HepG2 (cell line): Measurements from ENCODE around the gene KRTAP10-4. TPM values are rescaled to one million over a fixed set of nuclear protein-coding genes. Genes with fewer than 3 reads are reported as not detected.
A peak's percentile ranks its signal among the peaks of the same experiment; 100 is the strongest.

Experiments
- ARID2 ChIP-seq: sonication (generic); formaldehyde crosslinking; IDR thresholded peaks from 2 replicates; pipeline ENCODE4 v1.8.1; 2022; ENCODE audit warnings: mild to moderate bottlenecking, missing genetic modification reagents, borderline replicate concordance
- BRCA1 ChIP-seq: sonication (generic); formaldehyde crosslinking; IDR thresholded peaks from 2 replicates; pipeline ENCODE4 v1.4.0; 2020; ENCODE audit warnings: missing genetic modification reagents
- CBX5 ChIP-seq: sonication (generic); formaldehyde crosslinking; IDR thresholded peaks from 2 replicates; pipeline ENCODE4 v1.4.0; 2020; ENCODE audit warnings: missing genetic modification reagents, borderline replicate concordance
- CHD4 ChIP-seq: fragments of 200-600 bp; sonication (generic); IDR thresholded peaks from 2 replicates; pipeline ENCODE4 v1.7.0; 2017; ENCODE audit warnings: mild to moderate bottlenecking, low read length, borderline replicate concordance
- FOXA1 ChIP-seq, 2 experiments: fragments of 450-650 bp in 1 of 2; sonication (generic) in 1 of 2; formaldehyde crosslinking in 1 of 2; IDR thresholded peaks; 2 replicates each; pipeline versions ENCODE4 v1.4.0 to v1.6.1; 2016 to 2020; ENCODE audit warnings: missing genetic modification reagents in 1 of 2
- HNRNPL ChIP-seq: fragments of 200-400 bp; formaldehyde crosslinking; IDR thresholded peaks from 2 replicates; pipeline ENCODE4 v1.6.1; 2017; ENCODE audit warnings: mild to moderate bottlenecking, low read depth, low read length
- IRX3 ChIP-seq: sonication (generic); formaldehyde crosslinking; IDR thresholded peaks from 2 replicates; pipeline ENCODE4 v1.8.1; 2023; ENCODE audit warnings: mild to moderate bottlenecking, low read depth, missing genetic modification reagents, borderline replicate concordance
- MAF1 ChIP-seq: sonication (generic); formaldehyde crosslinking; IDR thresholded peaks from 2 replicates; pipeline ENCODE4 v1.5.0; 2020; ENCODE audit warnings: missing genetic modification reagents, borderline replicate concordance
- NR1H2 ChIP-seq: sonication (generic); formaldehyde crosslinking; IDR thresholded peaks from 2 replicates; pipeline ENCODE4 v1.8.1; 2022; ENCODE audit warnings: low read depth, missing genetic modification reagents, borderline replicate concordance
- NR2F6 ChIP-seq, 2 experiments: IDR thresholded peaks; 2 replicates each; pipeline ENCODE4 v1.6.1; 2016; ENCODE audit warnings: antibody characterized with exemption in 1 of 2, mild to moderate bottlenecking in 1 of 2
- ONECUT2 ChIP-seq: sonication (generic); formaldehyde crosslinking; IDR thresholded peaks from 2 replicates; pipeline ENCODE4 v1.4.0; 2020; ENCODE audit warnings: missing genetic modification reagents
- PAF1 ChIP-seq: IDR thresholded peaks from 2 replicates; pipeline ENCODE4 v1.6.1; 2016; ENCODE audit warnings: missing genetic modification reagents, missing compliant biosample characterization
- REPIN1 ChIP-seq: sonication (generic); formaldehyde crosslinking; IDR thresholded peaks from 2 replicates; pipeline ENCODE4 v1.8.0; 2022; ENCODE audit warnings: missing genetic modification reagents, low read depth, mild to moderate bottlenecking, borderline replicate concordance
- TCF12 ChIP-seq, 2 experiments: fragments of 450-650 bp in 1 of 2; sonication (generic) in 1 of 2; formaldehyde crosslinking in 1 of 2; IDR thresholded peaks; 2 replicates each; pipeline versions ENCODE4 v1.6.1 to v1.8.0; 2017 to 2022; ENCODE audit warnings: antibody characterized with exemption in 1 of 2, mild to moderate bottlenecking in 1 of 2, missing genetic modification reagents in 1 of 2, moderate library complexity in 1 of 2
- TRAFD1 ChIP-seq: sonication (generic); formaldehyde crosslinking; IDR thresholded peaks from 2 replicates; pipeline ENCODE4 v1.5.1; 2020; ENCODE audit warnings: missing genetic modification reagents, mild to moderate bottlenecking, borderline replicate concordance
- ZBTB42 ChIP-seq: sonication (generic); formaldehyde crosslinking; IDR thresholded peaks from 2 replicates; pipeline ENCODE4 v1.5.0; 2020; ENCODE audit warnings: mild to moderate bottlenecking, missing genetic modification reagents
- ZNF20 ChIP-seq: sonication (generic); formaldehyde crosslinking; IDR thresholded peaks from 2 replicates; pipeline ENCODE4 v1.4.0; 2020; ENCODE audit warnings: mild to moderate bottlenecking, moderate library complexity, missing genetic modification reagents
- ZNF33A ChIP-seq: sonication (generic); formaldehyde crosslinking; IDR thresholded peaks from 2 replicates; pipeline ENCODE4 v1.5.1; 2020; ENCODE audit warnings: missing genetic modification reagents, mild to moderate bottlenecking, moderate library complexity, borderline replicate concordance
- ZNF34 ChIP-seq: sonication (generic); formaldehyde crosslinking; IDR thresholded peaks from 2 replicates; pipeline ENCODE4 v1.4.0; 2020; ENCODE audit warnings: mild to moderate bottlenecking, missing genetic modification reagents, borderline replicate concordance
- ZSCAN31 ChIP-seq: sonication (generic); formaldehyde crosslinking; IDR thresholded peaks from 2 replicates; pipeline ENCODE4 v1.5.0; 2020; ENCODE audit warnings: low read depth, mild to moderate bottlenecking, missing genetic modification reagents
- polyA plus RNA-seq, 8 experiments: library from polyadenylated mRNA; depleted of rRNA in 3 of 8; stranded (reverse) in 7 of 8; unstranded in 1 of 8; fragments of >200 nt; fragmentation: Illumina TruSeq in 4 of 8; extraction: Trizol in 4 of 8; gene quantifications; 2 replicates each; pipeline versions ENCODE4 v1.2.1 to v1.2.3, GENCODE V29; 2011 to 2016; ENCODE audit warnings: low read depth in 4 of 8, missing spikeins in 1 of 8, mixed read lengths in 1 of 8; ENCODE audit not compliant: insufficient read depth in 1 of 8
- total RNA-seq, 5 experiments: library from RNA; depleted of rRNA; stranded (reverse); fragments of >200 nt; fragmentation: Illumina TruSeq; extraction: Trizol; gene quantifications; 2 replicates each; pipeline ENCODE4 v1.2.3, GENCODE V29; 2016; ENCODE audit warnings: low read depth in 1 of 5
- TF ChIP-seq, protein P1 (sequence below): fragments of 450-650 bp; IDR thresholded peaks from 2 replicates; pipeline ENCODE4 v1.6.1; 2017
- TF ChIP-seq, protein P2 (sequence below): IDR thresholded peaks from 2 replicates; pipeline ENCODE4 v1.6.1; 2012; ENCODE audit warnings: low read length, improper control_type of control experiment

Gene KRTAP10-4
- total and polyA plus RNA-seq, 2 of the 13 experiments (the other 11 are each of a cell fraction or from before 2014, with no cell fraction given) = not detected

GRCh38 chr21:44593598-44594405, 20.3 kb downstream of the KRTAP10-4 start (continued):
- TF ChIP-seq IRX3 (no peak), ZNF20 (CRISPR knock-in tag) (no peak), NR1H2 (CRISPR knock-in tag) (no peak), FOXA1 (IDR thresholded peaks at IDR 0.05) (no peak), FOXA1 (CRISPR knock-in tag; IDR thresholded peaks at IDR 0.05) (no peak; the same call in 1 of the 2 replicates), BRCA1 (CRISPR knock-in tag) (peak; percentile 72; the same call in 1 of the 2 replicates), ZSCAN31 (CRISPR knock-in tag) (peak; percentile 73), PAF1 (CRISPR knock-in tag) (no peak), ZNF33A (CRISPR knock-in tag) (no peak), ZBTB42 (CRISPR knock-in tag) (no peak), CBX5 (CRISPR knock-in tag) (peak; percentile 79; the same call in 1 of the 2 replicates), ONECUT2 (CRISPR knock-in tag) (no peak), TCF12 (IDR thresholded peaks at IDR 0.05) (no peak), TCF12 (CRISPR knock-in tag; IDR thresholded peaks at IDR 0.05) (no peak), HNRNPL (no peak), NR2F6 (IDR thresholded peaks at IDR 0.05) (no peak), NR2F6 (CRISPR knock-in tag; IDR thresholded peaks at IDR 0.05) (peak; percentile 65), REPIN1 (peak; percentile 71; the same call in 1 of the 2 replicates), ARID2 (no peak), ZNF34 (CRISPR knock-in tag) (no peak), MAF1 (CRISPR knock-in tag) (no peak), CHD4 (peak; percentile 25; the same call in 1 of the 2 replicates), TRAFD1 (CRISPR knock-in tag) (no peak)
- TF ChIP-seq, protein P1, sequence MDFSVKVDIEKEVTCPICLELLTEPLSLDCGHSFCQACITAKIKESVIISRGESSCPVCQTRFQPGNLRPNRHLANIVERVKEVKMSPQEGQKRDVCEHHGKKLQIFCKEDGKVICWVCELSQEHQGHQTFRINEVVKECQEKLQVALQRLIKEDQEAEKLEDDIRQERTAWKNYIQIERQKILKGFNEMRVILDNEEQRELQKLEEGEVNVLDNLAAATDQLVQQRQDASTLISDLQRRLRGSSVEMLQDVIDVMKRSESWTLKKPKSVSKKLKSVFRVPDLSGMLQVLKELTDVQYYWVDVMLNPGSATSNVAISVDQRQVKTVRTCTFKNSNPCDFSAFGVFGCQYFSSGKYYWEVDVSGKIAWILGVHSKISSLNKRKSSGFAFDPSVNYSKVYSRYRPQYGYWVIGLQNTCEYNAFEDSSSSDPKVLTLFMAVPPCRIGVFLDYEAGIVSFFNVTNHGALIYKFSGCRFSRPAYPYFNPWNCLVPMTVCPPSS = no peak
- TF ChIP-seq, protein P2, sequence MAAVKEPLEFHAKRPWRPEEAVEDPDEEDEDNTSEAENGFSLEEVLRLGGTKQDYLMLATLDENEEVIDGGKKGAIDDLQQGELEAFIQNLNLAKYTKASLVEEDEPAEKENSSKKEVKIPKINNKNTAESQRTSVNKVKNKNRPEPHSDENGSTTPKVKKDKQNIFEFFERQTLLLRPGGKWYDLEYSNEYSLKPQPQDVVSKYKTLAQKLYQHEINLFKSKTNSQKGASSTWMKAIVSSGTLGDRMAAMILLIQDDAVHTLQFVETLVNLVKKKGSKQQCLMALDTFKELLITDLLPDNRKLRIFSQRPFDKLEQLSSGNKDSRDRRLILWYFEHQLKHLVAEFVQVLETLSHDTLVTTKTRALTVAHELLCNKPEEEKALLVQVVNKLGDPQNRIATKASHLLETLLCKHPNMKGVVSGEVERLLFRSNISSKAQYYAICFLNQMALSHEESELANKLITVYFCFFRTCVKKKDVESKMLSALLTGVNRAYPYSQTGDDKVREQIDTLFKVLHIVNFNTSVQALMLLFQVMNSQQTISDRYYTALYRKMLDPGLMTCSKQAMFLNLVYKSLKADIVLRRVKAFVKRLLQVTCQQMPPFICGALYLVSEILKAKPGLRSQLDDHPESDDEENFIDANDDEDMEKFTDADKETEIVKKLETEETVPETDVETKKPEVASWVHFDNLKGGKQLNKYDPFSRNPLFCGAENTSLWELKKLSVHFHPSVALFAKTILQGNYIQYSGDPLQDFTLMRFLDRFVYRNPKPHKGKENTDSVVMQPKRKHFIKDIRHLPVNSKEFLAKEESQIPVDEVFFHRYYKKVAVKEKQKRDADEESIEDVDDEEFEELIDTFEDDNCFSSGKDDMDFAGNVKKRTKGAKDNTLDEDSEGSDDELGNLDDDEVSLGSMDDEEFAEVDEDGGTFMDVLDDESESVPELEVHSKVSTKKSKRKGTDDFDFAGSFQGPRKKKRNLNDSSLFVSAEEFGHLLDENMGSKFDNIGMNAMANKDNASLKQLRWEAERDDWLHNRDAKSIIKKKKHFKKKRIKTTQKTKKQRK = no peak
